Neural cell (in vitro differentiated cells): Measurements from ENCODE around the gene ZCCHC12. TPM values are rescaled to one million over a fixed set of nuclear protein-coding genes. Genes with fewer than 3 reads are reported as not detected.

Experiments
- H2AFZ ChIP-seq: fragments of 200-600, 300-800 bp; sonication (generic), shearing (Covaris generic); 2 replicates; pipeline ENCODE4 v1.6.0; 2014; ENCODE audit warnings: low read depth, mild to moderate bottlenecking, antibody characterized with exemption, low read length, moderate library complexity
- H3F3A ChIP-seq: fragments of 200-600 bp; shearing (Covaris generic); 2 replicates; pipeline ENCODE4 v1.6.1; 2016; ENCODE audit warnings: mild to moderate bottlenecking, moderate library complexity, mixed read lengths, antibody characterized with exemption, low read length; ENCODE audit not compliant: insufficient read depth, poor library complexity, severe bottlenecking
- H3K27ac ChIP-seq: fragments of 200-600, 300-800 bp; sonication (generic), shearing (Covaris generic); 2 replicates; pipeline ENCODE4 v1.5.1; 2014; ENCODE audit warnings: mild to moderate bottlenecking, low read length, moderate library complexity
- H3K27me3 ChIP-seq: fragments of 300-800, 200-600 bp; sonication (generic), shearing (Covaris generic); 2 replicates; pipeline ENCODE4 v1.6.0; 2014; ENCODE audit warnings: mild to moderate bottlenecking, low read depth, low read length, moderate library complexity; ENCODE audit not compliant: insufficient read depth
- H3K36me3 ChIP-seq: fragments of 300-800, 200-600 bp; sonication (generic), shearing (Covaris generic); 2 replicates; pipeline ENCODE4 v1.5.1; 2014; ENCODE audit warnings: mild to moderate bottlenecking, antibody characterized with exemption, low read length, moderate library complexity; ENCODE audit not compliant: insufficient read depth
- H3K4me2 ChIP-seq: fragments of 300-800, 200-600 bp; sonication (generic), shearing (Covaris generic); 2 replicates; pipeline ENCODE4 v1.6.0; 2014; ENCODE audit warnings: mild to moderate bottlenecking, low read length
- H3K4me3 ChIP-seq: fragments of 300-800, 200-600 bp; sonication (generic), shearing (Covaris generic); 2 replicates; pipeline ENCODE4 v1.5.1; 2014; ENCODE audit warnings: mild to moderate bottlenecking, low read length, moderate library complexity
- H3K79me2 ChIP-seq: fragments of 200-600 bp; shearing (Covaris generic); replicated peaks from 2 replicates; pipeline ENCODE4 v1.6.0; 2014; ENCODE audit warnings: mild to moderate bottlenecking, low read length, moderate library complexity; ENCODE audit not compliant: insufficient read depth
- H3K9ac ChIP-seq: fragments of 300-800, 200-600 bp; sonication (generic), shearing (Covaris generic); 2 replicates; pipeline ENCODE4 v1.6.1; 2016; ENCODE audit warnings: mild to moderate bottlenecking, low read length, mixed read lengths
- H3K9me2 ChIP-seq: fragments of 200-600 bp; shearing (Covaris generic); 2 replicates; pipeline ENCODE4 v1.6.1; 2016; ENCODE audit warnings: mild to moderate bottlenecking, low read length, mixed read lengths; ENCODE audit not compliant: insufficient read depth
- H3K9me3 ChIP-seq: fragments of 200-600, 300-800 bp; sonication (generic), shearing (Covaris generic); 2 replicates; pipeline ENCODE4 v1.6.1; 2016; ENCODE audit warnings: mild to moderate bottlenecking, mixed run types, low read length, moderate library complexity, mixed read lengths
- H4K20me1 ChIP-seq: fragments of 200-600 bp; shearing (Covaris generic); 2 replicates; pipeline ENCODE4 v1.6.1; 2016; ENCODE audit warnings: mild to moderate bottlenecking, mixed run types; ENCODE audit not compliant: insufficient read depth
- EP300 ChIP-seq: fragments of 450-650 bp; conservative IDR thresholded peaks from 2 replicates; pipeline ENCODE4 v1.6.1; 2014; ENCODE audit warnings: antibody characterized with exemption, mild to moderate bottlenecking, moderate library complexity; ENCODE audit not compliant: poor library complexity, severe bottlenecking
- EZH2 ChIP-seq: fragments of 200-600, 300-800 bp; shearing (Covaris generic), sonication (generic); IDR thresholded peaks from 2 replicates; pipeline ENCODE4 v1.6.1; 2014; ENCODE audit warnings: antibody characterized with exemption, low read length, borderline replicate concordance, mild to moderate bottlenecking; ENCODE audit not compliant: insufficient read depth, poor library complexity, severe bottlenecking
- MXI1 ChIP-seq: fragments of 450-650 bp; conservative IDR thresholded peaks from 2 replicates; pipeline ENCODE4 v1.6.1; 2014; ENCODE audit warnings: antibody characterized with exemption, mild to moderate bottlenecking; ENCODE audit not compliant: poor library complexity, severe bottlenecking
- POLR2AphosphoS5 ChIP-seq: IDR thresholded peaks from 2 replicates; pipeline ENCODE4 v1.6.1; 2012
- RAD21 ChIP-seq: fragments of 450-650 bp; conservative IDR thresholded peaks from 2 replicates; pipeline ENCODE4 v1.6.1; 2014; ENCODE audit warnings: antibody characterized with exemption, mild to moderate bottlenecking, moderate library complexity
- SMC3 ChIP-seq: fragments of 450-650 bp; conservative IDR thresholded peaks from 2 replicates; pipeline ENCODE4 v1.6.1; 2014; ENCODE audit warnings: antibody characterized with exemption, mild to moderate bottlenecking, moderate library complexity; ENCODE audit not compliant: poor library complexity
- TAF1 ChIP-seq: IDR thresholded peaks from 2 replicates; pipeline ENCODE4 v1.6.1; 2012; ENCODE audit warnings: low read depth
- polyA plus RNA-seq: library from polyadenylated mRNA; depleted of rRNA; stranded (reverse); fragments of >200 nt; gene quantifications from 2 replicates; pipeline ENCODE4 v1.2.3, GENCODE V29; 2014
- TF ChIP-seq, protein P1 (sequence below): fragments of 450-650 bp; IDR thresholded peaks from 2 replicates; pipeline ENCODE4 v1.5.1; 2014; ENCODE audit warnings: antibody characterized with exemption, mild to moderate bottlenecking, moderate library complexity; ENCODE audit not compliant: poor library complexity, severe bottlenecking
- TF ChIP-seq, protein P2 (sequence below): IDR thresholded peaks from 2 replicates; pipeline ENCODE4 v1.6.1; 2012; ENCODE audit warnings: borderline replicate concordance

Gene ZCCHC12
- polyA plus RNA-seq, 1 donor from 2014 or later: 146 TPM

GRCh38 chrX:118864063-118864635, 40.5 kb downstream of the ZCCHC12 start:
- Histone ChIP-seq H3K9me3 (no peaks in the 10 kb centered on the region), H3K9ac (no peak overlapping the region), H3K4me2 (no peak overlapping the region), H3K4me3 (no peak overlapping the region), H3K36me3 (no peaks in the 10 kb centered on the region), H4K20me1 (no peaks in the 10 kb centered on the region), H3F3A (no peaks in the 10 kb centered on the region), H3K27me3 (no peaks in the 10 kb centered on the region), H3K79me2 (no peaks in the 10 kb centered on the region), H3K27ac (no peak overlapping the region), H2AFZ (no peak overlapping the region), H3K9me2 (no peaks in the 10 kb centered on the region)
- TF ChIP-seq, protein P1, sequence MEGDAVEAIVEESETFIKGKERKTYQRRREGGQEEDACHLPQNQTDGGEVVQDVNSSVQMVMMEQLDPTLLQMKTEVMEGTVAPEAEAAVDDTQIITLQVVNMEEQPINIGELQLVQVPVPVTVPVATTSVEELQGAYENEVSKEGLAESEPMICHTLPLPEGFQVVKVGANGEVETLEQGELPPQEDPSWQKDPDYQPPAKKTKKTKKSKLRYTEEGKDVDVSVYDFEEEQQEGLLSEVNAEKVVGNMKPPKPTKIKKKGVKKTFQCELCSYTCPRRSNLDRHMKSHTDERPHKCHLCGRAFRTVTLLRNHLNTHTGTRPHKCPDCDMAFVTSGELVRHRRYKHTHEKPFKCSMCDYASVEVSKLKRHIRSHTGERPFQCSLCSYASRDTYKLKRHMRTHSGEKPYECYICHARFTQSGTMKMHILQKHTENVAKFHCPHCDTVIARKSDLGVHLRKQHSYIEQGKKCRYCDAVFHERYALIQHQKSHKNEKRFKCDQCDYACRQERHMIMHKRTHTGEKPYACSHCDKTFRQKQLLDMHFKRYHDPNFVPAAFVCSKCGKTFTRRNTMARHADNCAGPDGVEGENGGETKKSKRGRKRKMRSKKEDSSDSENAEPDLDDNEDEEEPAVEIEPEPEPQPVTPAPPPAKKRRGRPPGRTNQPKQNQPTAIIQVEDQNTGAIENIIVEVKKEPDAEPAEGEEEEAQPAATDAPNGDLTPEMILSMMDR: no peak
- TF ChIP-seq RAD21 (no peak), SMC3 (no peak)

- no peak overlapping the region for H3K9ac ChIP-seq
- H3K27me3 ChIP-seq: no peaks in the 10 kb centered on the region
- no peaks in the 10 kb centered on the region for H3F3A ChIP-seq
- no peaks in the 10 kb centered on the region for H3K9me2 ChIP-seq
- no peaks in the 10 kb centered on the region for H3K36me3 ChIP-seq
- no peak for TF ChIP-seq EZH2
- TF ChIP-seq EP300: no peak
- no peak for TF ChIP-seq MXI1
- TF ChIP-seq SMC3: no peak
- no peak overlapping the region for H3K4me2 ChIP-seq
- no peak overlapping the region for H3K4me3 ChIP-seq
- no peak overlapping the region for H3K27ac ChIP-seq
- no peaks in the 10 kb centered on the region for H3K9me3 ChIP-seq
- no peak overlapping the region for H2AFZ ChIP-seq
- no peaks in the 10 kb centered on the region for H3K79me2 ChIP-seq
- H4K20me1 ChIP-seq: no peaks in the 10 kb centered on the region
Observed at GRCh38 chrX:118865231-118865630, 41.6 kb downstream of the ZCCHC12 start.

DNA sequence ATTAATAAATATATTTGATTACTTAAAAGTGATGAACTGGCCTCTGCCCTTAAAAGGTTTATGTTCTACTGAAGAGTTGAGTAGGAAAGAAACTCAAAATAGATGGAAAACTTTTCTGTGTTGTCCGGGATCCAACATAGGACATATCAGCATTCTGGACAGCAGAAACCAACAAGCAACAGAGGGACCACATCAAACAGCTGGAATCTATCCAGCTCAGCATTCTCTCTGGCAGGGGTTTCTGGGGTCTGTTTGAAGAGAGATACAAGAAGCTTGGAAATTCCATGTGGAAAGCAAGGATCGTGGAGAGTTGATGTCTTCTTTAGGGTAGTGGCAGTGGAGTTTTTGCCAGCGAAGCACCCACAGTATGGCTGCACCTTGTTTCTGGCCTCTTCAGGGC, 43.6 kb downstream of the ZCCHC12 start:
- no peaks in the 10 kb centered on the region for H3K9me2 ChIP-seq
- no peaks in the 10 kb centered on the region for H3F3A ChIP-seq
- H3K79me2 ChIP-seq: no peaks in the 10 kb centered on the region
- no peaks in the 10 kb centered on the region for H3K27me3 ChIP-seq
- no peak overlapping the region for H3K4me3 ChIP-seq
- TF ChIP-seq, protein P2, sequence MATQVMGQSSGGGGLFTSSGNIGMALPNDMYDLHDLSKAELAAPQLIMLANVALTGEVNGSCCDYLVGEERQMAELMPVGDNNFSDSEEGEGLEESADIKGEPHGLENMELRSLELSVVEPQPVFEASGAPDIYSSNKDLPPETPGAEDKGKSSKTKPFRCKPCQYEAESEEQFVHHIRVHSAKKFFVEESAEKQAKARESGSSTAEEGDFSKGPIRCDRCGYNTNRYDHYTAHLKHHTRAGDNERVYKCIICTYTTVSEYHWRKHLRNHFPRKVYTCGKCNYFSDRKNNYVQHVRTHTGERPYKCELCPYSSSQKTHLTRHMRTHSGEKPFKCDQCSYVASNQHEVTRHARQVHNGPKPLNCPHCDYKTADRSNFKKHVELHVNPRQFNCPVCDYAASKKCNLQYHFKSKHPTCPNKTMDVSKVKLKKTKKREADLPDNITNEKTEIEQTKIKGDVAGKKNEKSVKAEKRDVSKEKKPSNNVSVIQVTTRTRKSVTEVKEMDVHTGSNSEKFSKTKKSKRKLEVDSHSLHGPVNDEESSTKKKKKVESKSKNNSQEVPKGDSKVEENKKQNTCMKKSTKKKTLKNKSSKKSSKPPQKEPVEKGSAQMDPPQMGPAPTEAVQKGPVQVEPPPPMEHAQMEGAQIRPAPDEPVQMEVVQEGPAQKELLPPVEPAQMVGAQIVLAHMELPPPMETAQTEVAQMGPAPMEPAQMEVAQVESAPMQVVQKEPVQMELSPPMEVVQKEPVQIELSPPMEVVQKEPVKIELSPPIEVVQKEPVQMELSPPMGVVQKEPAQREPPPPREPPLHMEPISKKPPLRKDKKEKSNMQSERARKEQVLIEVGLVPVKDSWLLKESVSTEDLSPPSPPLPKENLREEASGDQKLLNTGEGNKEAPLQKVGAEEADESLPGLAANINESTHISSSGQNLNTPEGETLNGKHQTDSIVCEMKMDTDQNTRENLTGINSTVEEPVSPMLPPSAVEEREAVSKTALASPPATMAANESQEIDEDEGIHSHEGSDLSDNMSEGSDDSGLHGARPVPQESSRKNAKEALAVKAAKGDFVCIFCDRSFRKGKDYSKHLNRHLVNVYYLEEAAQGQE: no peak
- TF ChIP-seq SMC3 (no peak), EZH2 (no peak), MXI1 (no peak), TAF1 (no peak), RAD21 (no peak), EP300 (no peak), POLR2AphosphoS5 (no peak)
- TF ChIP-seq, protein P1: no peak
- no peak overlapping the region for H3K4me2 ChIP-seq
- no peak overlapping the region for H3K9ac ChIP-seq
- H3K36me3 ChIP-seq: no peaks in the 10 kb centered on the region
- H3K9me3 ChIP-seq: no peaks in the 10 kb centered on the region
- H3K27ac ChIP-seq: no peak overlapping the region
- no peak overlapping the region for H2AFZ ChIP-seq
- no peaks in the 10 kb centered on the region for H4K20me1 ChIP-seq
